Spleen (tissue), 11 donors: ENCODE measurements around the gene IL32. TPM values are rescaled to one million over a fixed set of nuclear protein-coding genes. Genes with fewer than 3 reads are reported as not detected.
A peak's percentile ranks its signal among the peaks of the same experiment; 100 is the strongest.

Experiments
- DNase-seq: peaks from one replicate; pipeline ENCODE4 v3.0.0-alpha.2; 2020
- H3K27ac ChIP-seq, 8 donors: fragments of 200-600 bp; sonication (generic) in 7 of 8; 1 replicate in 4 of 8; 2 replicates in 4 of 8; pipeline versions ENCODE4 v1.5.0 to v1.8.0; 2016 to 2021; ENCODE audit warnings: inconsistent platforms in 4 of 8, mild to moderate bottlenecking in 4 of 8, moderate library complexity in 1 of 8
- H3K27me3 ChIP-seq, 7 donors: fragments of 200-600 bp; sonication (generic) in 6 of 7; replicated peaks in 1 of 7; 1 replicate in 4 of 7; 2 replicates in 3 of 7; pipeline versions ENCODE4 v1.5.0 to v1.8.0; 2016 to 2021; ENCODE audit warnings: inconsistent platforms in 3 of 7, mild to moderate bottlenecking in 1 of 7
- H3K36me3 ChIP-seq, 6 donors: fragments of 200-600 bp; sonication (generic) in 5 of 6; 1 replicate in 4 of 6; 2 replicates in 2 of 6; pipeline versions ENCODE4 v1.5.0 to v1.8.0; 2016 to 2021; ENCODE audit warnings: inconsistent platforms in 2 of 6
- H3K4me1 ChIP-seq, 6 donors: fragments of 200-600 bp; sonication (generic) in 5 of 6; 1 replicate in 3 of 6; 2 replicates in 3 of 6; pipeline versions ENCODE4 v1.5.0 to v1.8.0; 2016 to 2021; ENCODE audit warnings: inconsistent platforms in 3 of 6
- H3K4me3 ChIP-seq, 8 donors: fragments of 200-600 bp; sonication (generic) in 7 of 8; 1 replicate in 4 of 8; 2 replicates in 4 of 8; pipeline versions ENCODE4 v1.5.0 to v1.8.0; 2016 to 2021; ENCODE audit warnings: inconsistent platforms in 4 of 8, mild to moderate bottlenecking in 4 of 8, moderate library complexity in 2 of 8
- H3K9me3 ChIP-seq, 8 donors: fragments of 200-600 bp; sonication (generic) in 7 of 8; 1 replicate in 4 of 8; 2 replicates in 4 of 8; pipeline versions ENCODE4 v1.5.0 to v1.8.0; 2016 to 2021; ENCODE audit warnings: inconsistent platforms in 4 of 8
- POLR2A ChIP-seq, 3 donors: fragments of 450-650 bp; IDR thresholded peaks; one replicate each; pipeline ENCODE4 v1.5.1; 2017; ENCODE audit warnings: antibody characterized with exemption in 3 of 3, mild to moderate bottlenecking in 1 of 3
- POLR2AphosphoS5 ChIP-seq, 3 donors: sonication (generic); formaldehyde crosslinking; IDR thresholded peaks; one replicate each; pipeline ENCODE4 v1.5.1; 2017; ENCODE audit warnings: antibody characterized with exemption in 3 of 3
- WGBS, 5 donors: extraction: QIAGEN DNeasy Blood & Tissue Kit in 3 of 5; methylation state at CpG; one replicate each; pipeline versions ENCODE4 v1.1.5 to v1.1.7; 2013 to 2018; 5-methylcytosine and 5-hydroxymethylcytosine counted together
- intact Hi-C: fragments of 100-400 bp; cut with DNase I; formaldehyde crosslinking; loops from one replicate; pipeline ENCODE4 v1.15.0; 2023; ENCODE audit warnings: low total_unique reads
- polyA plus RNA-seq, 3 donors: library from polyadenylated mRNA; stranded (reverse); fragments of 200-250 nt; gene quantifications; one replicate each; pipeline ENCODE4 v1.2.1, GENCODE V29; 2013
- total RNA-seq, 7 donors: library from RNA; depleted of rRNA in 3 of 7; stranded (reverse); fragments of >200 nt in 3 of 7; fragmentation: NEBNext Ultra II Directional in 4 of 7; extraction: Animal tissue kit (Norgen Biotek cat#: 25700) in 4 of 7; gene quantifications; one replicate each; pipeline versions ENCODE4 v1.1.0 to v1.2.1, GENCODE V29; 2016 to 2021
- TF ChIP-seq, protein P1 (sequence below), 11 experiments: fragments of 200-600 bp in 7 of 11; fragments of 450-650 bp in 4 of 11; sonication (generic) in 4 of 11; IDR thresholded peaks in 8 of 11; conservative IDR thresholded peaks in 3 of 11; 1 replicate in 7 of 11; 2 replicates in 4 of 11; pipeline versions ENCODE4 v1.4.0 to v1.8.0; 2016 to 2021; ENCODE audit warnings: antibody characterized with exemption in 11 of 11, inconsistent platforms in 4 of 11, mild to moderate bottlenecking in 1 of 11
- donor health status: healthy with polysubstance abuse.
- donor health status: DM: no; HTN: no; CAD: no; lungs with moderate emphysema.
- donor health status: DM: no; HTN: no; CAD: no.
- donor health status: Bipolar disorder and iron deficiency.
- donor health status: healthy.
- donor health status: DM: no; HTN: no; CAD: no.
- donor health status: DM: yes; HTN: yes; CAD: no.

The IL32 gene
- total and polyA plus RNA-seq, 10 donors: 171 to 624 (median 293) TPM

DNA sequence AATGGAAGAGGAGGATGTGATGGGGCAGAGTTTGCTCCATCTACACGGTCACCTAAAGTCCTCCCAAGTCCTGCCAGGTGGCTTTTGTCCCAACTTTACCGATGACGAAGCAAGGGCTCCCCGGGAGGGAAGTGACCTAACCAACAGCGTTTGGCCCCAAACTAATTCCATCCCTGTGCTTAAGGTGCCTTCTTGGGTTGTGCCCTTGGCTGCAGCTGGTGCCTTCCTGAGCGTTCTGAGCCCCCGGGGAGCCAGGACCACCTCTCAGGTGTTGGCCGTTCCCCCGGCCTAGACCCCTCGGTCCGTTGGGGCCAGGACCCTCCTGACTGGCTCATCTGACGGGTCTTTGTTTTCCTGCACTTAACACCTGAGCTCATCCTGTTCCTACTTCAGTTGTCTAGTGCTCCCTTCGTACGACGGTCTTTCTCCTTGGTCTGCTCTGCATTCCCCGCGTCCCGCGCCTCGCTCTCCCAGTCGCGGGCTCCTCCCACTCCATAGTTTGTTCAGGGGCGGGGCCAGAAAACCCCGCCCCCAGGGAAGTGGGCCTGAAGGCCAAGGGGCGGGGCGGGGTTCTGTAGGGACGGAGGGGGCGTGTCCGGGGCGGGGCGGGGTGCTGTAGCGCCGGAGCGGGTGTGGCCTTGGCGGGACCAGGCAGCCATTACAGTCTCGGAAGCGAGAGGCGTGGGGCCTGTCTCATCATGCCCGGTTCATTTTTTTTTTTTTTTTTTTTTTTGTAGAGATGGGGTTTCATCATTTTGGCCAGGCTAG, 34.5 kb downstream of the IL32 start:
- intact Hi-C loops: no loop called here
- peaks cover 29 to 72% (median 50%) of the 10 kb centered on the region in 6 donors for H3K4me1 ChIP-seq
- no peaks in the 10 kb centered on the region for H3K36me3 ChIP-seq
- peak; percentile 97 for DNase-seq
- TF ChIP-seq POLR2A (IDR thresholded peaks at IDR 0.05) (no peak), POLR2AphosphoS5 (IDR thresholded peaks at IDR 0.05) (peak; percentile 18 to 69 (median 59))
- TF ChIP-seq, protein P1, sequence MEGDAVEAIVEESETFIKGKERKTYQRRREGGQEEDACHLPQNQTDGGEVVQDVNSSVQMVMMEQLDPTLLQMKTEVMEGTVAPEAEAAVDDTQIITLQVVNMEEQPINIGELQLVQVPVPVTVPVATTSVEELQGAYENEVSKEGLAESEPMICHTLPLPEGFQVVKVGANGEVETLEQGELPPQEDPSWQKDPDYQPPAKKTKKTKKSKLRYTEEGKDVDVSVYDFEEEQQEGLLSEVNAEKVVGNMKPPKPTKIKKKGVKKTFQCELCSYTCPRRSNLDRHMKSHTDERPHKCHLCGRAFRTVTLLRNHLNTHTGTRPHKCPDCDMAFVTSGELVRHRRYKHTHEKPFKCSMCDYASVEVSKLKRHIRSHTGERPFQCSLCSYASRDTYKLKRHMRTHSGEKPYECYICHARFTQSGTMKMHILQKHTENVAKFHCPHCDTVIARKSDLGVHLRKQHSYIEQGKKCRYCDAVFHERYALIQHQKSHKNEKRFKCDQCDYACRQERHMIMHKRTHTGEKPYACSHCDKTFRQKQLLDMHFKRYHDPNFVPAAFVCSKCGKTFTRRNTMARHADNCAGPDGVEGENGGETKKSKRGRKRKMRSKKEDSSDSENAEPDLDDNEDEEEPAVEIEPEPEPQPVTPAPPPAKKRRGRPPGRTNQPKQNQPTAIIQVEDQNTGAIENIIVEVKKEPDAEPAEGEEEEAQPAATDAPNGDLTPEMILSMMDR (IDR thresholded peaks at IDR 0.05 in 8 of 11, conservative IDR thresholded peaks at IDR 0.05 in 3 of 11): peak in 2 of 11 experiments; percentile 20 to 23
- peak overlapping the region in 5 of 8 donors; percentile 9 to 63 (median 22) for H3K4me3 ChIP-seq
- H3K9me3 ChIP-seq: no peaks in the 10 kb centered on the region
- H3K27me3 ChIP-seq: no peaks in the 10 kb centered on the region
- H3K27ac ChIP-seq: peak overlapping the region; percentile 2 to 84 (median 72)
- 5 to 11% (median 9%) methylated on average over 34 to 39 of the region's 39 CpGs for WGBS, 5 donors

DNA sequence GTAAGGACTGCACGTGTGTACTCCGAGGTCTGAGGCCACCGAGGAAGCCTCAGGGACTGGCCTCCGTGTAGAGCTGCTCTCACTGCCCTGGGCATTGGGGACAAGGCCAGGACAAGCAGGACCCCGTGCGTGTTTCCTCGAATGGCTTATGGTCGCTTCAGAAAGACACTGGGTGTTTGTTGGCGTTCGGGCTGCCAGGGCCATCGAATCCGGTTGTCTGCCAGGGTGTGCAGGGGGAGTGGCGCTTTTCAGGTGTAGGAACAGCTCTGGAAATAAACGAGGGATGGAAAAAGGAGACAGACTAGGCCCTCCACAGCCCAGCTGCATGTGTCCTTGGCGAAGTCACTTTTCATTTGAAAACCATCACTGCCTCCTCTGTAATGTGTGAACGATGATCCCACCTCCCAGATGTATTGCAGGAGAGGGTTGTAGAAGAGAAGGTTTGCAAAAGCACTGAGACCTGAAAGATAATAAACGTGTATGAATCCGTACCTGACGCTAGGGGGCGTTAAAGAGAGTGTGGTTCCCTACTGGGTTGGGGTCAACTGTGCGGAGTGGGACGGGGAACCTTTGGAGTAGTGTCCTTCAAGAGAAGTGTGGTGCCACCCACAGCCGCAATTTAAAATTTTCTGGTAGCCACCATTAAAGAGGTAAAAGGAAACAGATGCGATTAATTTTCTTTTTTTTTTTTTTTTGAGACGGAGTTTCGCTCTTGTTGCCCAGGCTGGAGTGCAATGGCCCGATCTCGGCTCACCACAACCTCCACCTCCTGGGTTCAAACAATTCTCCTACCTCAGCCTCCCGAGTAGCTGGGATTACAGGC, 35.8 kb downstream of the IL32 start:
- TF ChIP-seq POLR2A (IDR thresholded peaks at IDR 0.05): no peak
- TF ChIP-seq, protein P1 (IDR thresholded peaks at IDR 0.05 in 8 of 11, conservative IDR thresholded peaks at IDR 0.05 in 3 of 11): peak in 9 of 11 experiments; percentile 12 to 68 (median 45)
- no peak for TF ChIP-seq POLR2AphosphoS5 (IDR thresholded peaks at IDR 0.05)
- H3K27me3 ChIP-seq: no peaks in the 10 kb centered on the region
- H3K27ac ChIP-seq: peak overlapping the region; percentile 70 to 84 (median 74)
- no peaks in the 10 kb centered on the region for H3K36me3 ChIP-seq
- intact Hi-C loops: no loop called here
- WGBS, 5 donors: 46 to 58% (median 49%) methylated on average over 29 of the region's 29 CpGs
- H3K9me3 ChIP-seq: no peaks in the 10 kb centered on the region
- peak; percentile 55 for DNase-seq
- peaks cover 22 to 68% (median 47%) of the 10 kb centered on the region in 6 donors for H3K4me1 ChIP-seq
- peak overlapping the region in 4 of 8 donors; percentile 11 to 29 (median 20) for H3K4me3 ChIP-seq

GRCh38 chr16:3101841-3102470, 36.5 kb downstream of the IL32 start:
- no peaks in the 10 kb centered on the region for H3K9me3 ChIP-seq
- H3K27ac ChIP-seq: peak overlapping the region; percentile 70 to 84 (median 74)
- H3K27me3 ChIP-seq: no peaks in the 10 kb centered on the region
- peak overlapping the region in 4 of 8 donors; percentile 11 to 29 (median 20) for H3K4me3 ChIP-seq
- TF ChIP-seq POLR2A (IDR thresholded peaks at IDR 0.05) (no peak), POLR2AphosphoS5 (IDR thresholded peaks at IDR 0.05) (peak in 2 of 3 donors; percentile 58 to 68)
- intact Hi-C loops: no loop called here
- peaks cover 22 to 68% (median 49%) of the 10 kb centered on the region in 6 donors for H3K4me1 ChIP-seq
- 19 to 46% (median 28%) methylated on average over 27 of the region's 27 CpGs for WGBS, 5 donors
- H3K36me3 ChIP-seq: no peaks in the 10 kb centered on the region
- peak; percentile 75 for DNase-seq

DNA sequence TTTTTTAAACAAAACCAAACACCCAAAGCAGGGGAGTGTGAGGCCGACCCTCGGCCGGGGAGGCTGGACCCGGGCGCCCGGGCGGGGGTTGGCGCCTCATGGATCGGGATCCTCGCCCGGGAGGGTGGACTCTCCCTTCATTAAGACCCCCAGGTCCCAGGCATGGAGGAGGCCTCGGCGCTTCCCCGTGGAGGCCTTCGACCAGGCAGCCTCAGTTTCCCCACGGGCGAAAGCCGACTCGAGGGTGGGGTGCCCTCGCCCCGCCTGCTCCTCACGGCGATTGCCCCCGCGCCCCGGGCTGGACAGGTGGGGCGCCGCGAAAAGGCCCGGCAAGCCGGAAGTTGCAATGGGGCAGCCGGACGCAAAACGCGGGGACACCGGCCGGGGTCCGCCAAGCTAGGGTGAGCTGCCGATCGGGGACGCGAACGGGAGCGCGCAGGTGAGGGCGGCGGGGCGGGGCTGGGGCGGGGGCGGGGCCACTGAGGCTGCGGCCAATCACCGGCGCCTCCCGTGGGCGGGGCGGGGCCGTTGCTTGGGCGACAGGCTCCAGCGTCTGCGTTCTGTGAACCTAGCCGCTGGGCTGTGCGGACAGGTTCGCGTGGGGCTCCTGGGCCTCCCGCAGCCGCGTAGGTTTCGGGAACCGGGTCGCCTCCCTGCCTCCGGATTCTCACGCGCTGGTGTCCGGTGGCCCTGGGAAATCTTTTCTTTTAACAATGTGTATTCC, 40.9 kb downstream of the IL32 start:
- DNase-seq: peak; percentile 96
- Histone ChIP-seq H3K4me1 (peaks cover 11 to 48% (median 33%) of the 10 kb centered on the region in 6 donors), H3K36me3 (no peaks in the 10 kb centered on the region), H3K9me3 (no peaks in the 10 kb centered on the region), H3K4me3 (peak overlapping the region; percentile 49 to 84 (median 62)), H3K27ac (peak overlapping the region; percentile 79 to 95 (median 91)), H3K27me3 (no peaks in the 10 kb centered on the region)
- intact Hi-C loops: no loop called here
- TF ChIP-seq POLR2A (IDR thresholded peaks at IDR 0.05) (peak in 1 of 3 donors; percentile 41), POLR2AphosphoS5 (IDR thresholded peaks at IDR 0.05) (peak; percentile 86 to 92 (median 87))
- TF ChIP-seq, protein P1 (IDR thresholded peaks at IDR 0.05 in 8 of 11, conservative IDR thresholded peaks at IDR 0.05 in 3 of 11): peak in 1 of 11 experiments; percentile 29
- WGBS, 5 donors: 1% methylated on average over 35 to 74 of the region's 74 CpGs
